K562 (cell line): ENCODE data around the gene CAMSAP2. TPM values are rescaled to one million over a fixed set of nuclear protein-coding genes. Genes with fewer than 3 reads are reported as not detected.

Experiments
- ATAC-seq: fragments of 200-7000 bp; cut with Tn5 transposase; 3 replicates; pipeline ENCODE4 v1.9.1; 2020; ENCODE audit warnings: moderate library complexity
- BruUV-seq: library from RNA; stranded (reverse); fragments of 400-500 nt; replicated peaks from 2 replicates; lab custom pipeline; 2021; lab: Mats Ljungman, UMichigan
- CTCF ChIA-PET: fragments of 300-600 bp; formaldehyde crosslinking; extraction: SDS; loops from one replicate; lab custom pipeline; 2021; ENCODE audit warnings: low intra/inter-chr PET ratio; lab: Yijun Ruan, JAX
- POLR2A ChIA-PET: fragments of 300-600, 350-650 bp; sonication (Branson Sonifier 250); formaldehyde crosslinking; extraction: SDS; loops from one replicate; lab custom pipeline; 2021; ENCODE audit warnings: antibody characterized with exemption, inconsistent platforms; lab: Yijun Ruan, JAX
- DNase-seq, 4 experiments: peaks; one replicate each; pipeline versions ENCODE4 v3.0.0 to v3.0.0-alpha.2; 2011 to 2018; ENCODE audit warnings: low spot score in 3 of 4, mixed read lengths in 3 of 4; ENCODE audit errors: extremely low read depth in 1 of 4
- FAIRE-seq: peaks from 2 replicates; lab custom pipeline; 2011; peaks lifted over from hg19 to GRCh38; lab: Jason Lieb, UNC
- H2AFZ ChIP-seq: 2 replicates; pipeline ENCODE4 v1.6.0; 2011; ENCODE audit warnings: low read depth, low read length, control low read depth, inconsistent platforms
- H3K27ac ChIP-seq: fragments of 200-600 bp; 3 replicates; pipeline ENCODE4 v1.8.0; 2011; ENCODE audit warnings: low read depth, mild to moderate bottlenecking, control low read depth, inconsistent platforms, low read length, moderate library complexity, mixed read lengths; ENCODE audit errors: extremely low read depth
- H3K27me3 ChIP-seq, 2 experiments: fragments of 300-600 bp in 1 of 2; 2 replicates in 1 of 2; 3 replicates in 1 of 2; pipeline versions ENCODE4 v1.6.0 to v1.8.0; 2011; ENCODE audit warnings: inconsistent platforms in 2 of 2, low read length in 2 of 2, mild to moderate bottlenecking in 1 of 2, mixed read lengths in 1 of 2, moderate library complexity in 1 of 2; ENCODE audit not compliant: control insufficient read depth in 2 of 2, insufficient read depth in 2 of 2
- H3K36me3 ChIP-seq: fragments of 300-600 bp; 3 replicates; pipeline ENCODE4 v1.8.0; 2011; ENCODE audit warnings: mild to moderate bottlenecking, low read length, inconsistent platforms; ENCODE audit not compliant: control insufficient read depth, insufficient read depth
- H3K4me1 ChIP-seq, 2 experiments: fragments of 200-600 bp in 1 of 2; replicated peaks in 1 of 2; 2 replicates in 1 of 2; 3 replicates in 1 of 2; pipeline versions ENCODE4 v1.5.1 to v1.8.0; 2011; ENCODE audit warnings: inconsistent platforms in 2 of 2, low read length in 2 of 2, mild to moderate bottlenecking in 1 of 2, mixed read lengths in 1 of 2, moderate library complexity in 1 of 2; ENCODE audit not compliant: control insufficient read depth in 2 of 2, insufficient read depth in 2 of 2
- H3K4me2 ChIP-seq: 2 replicates; pipeline ENCODE4 v1.6.1; 2011; ENCODE audit warnings: low read length, control low read depth, inconsistent platforms, mixed read lengths; ENCODE audit not compliant: insufficient read depth
- H3K4me3 ChIP-seq: fragments of 200-600 bp; sonication (generic), shearing (Covaris generic); 2 replicates; pipeline ENCODE4 v1.5.1; 2016; ENCODE audit warnings: control low read depth, inconsistent platforms
- H3K79me2 ChIP-seq: fragments of 200-600 bp; 3 replicates; pipeline ENCODE4 v1.8.0; 2011; ENCODE audit warnings: low read length, inconsistent platforms; ENCODE audit not compliant: control insufficient read depth, insufficient read depth
- H3K9ac ChIP-seq, 2 experiments: 2 replicates each; pipeline versions ENCODE4 v1.6.0 to v1.6.1; 2011; ENCODE audit warnings: low read depth in 2 of 2, low read length in 2 of 2, control low read depth in 1 of 2, inconsistent platforms in 1 of 2, mild to moderate bottlenecking in 1 of 2, mixed read lengths in 1 of 2; ENCODE audit not compliant: insufficient read depth in 1 of 2
- H3K9me1 ChIP-seq: one replicate; pipeline ENCODE4 v1.6.0; 2011; ENCODE audit warnings: inconsistent platforms, mild to moderate bottlenecking, low read length, moderate library complexity; ENCODE audit not compliant: control insufficient read depth, insufficient read depth
- H3K9me3 ChIP-seq: replicated peaks from 2 replicates; pipeline ENCODE4 v1.5.1; 2011; ENCODE audit warnings: low read depth, low read length, inconsistent platforms; ENCODE audit not compliant: control insufficient read depth, insufficient read depth
- H4K20me1 ChIP-seq: replicated peaks from 2 replicates; pipeline ENCODE4 v1.6.1; 2011; ENCODE audit warnings: low read length, inconsistent platforms, mixed read lengths; ENCODE audit not compliant: control insufficient read depth, insufficient read depth
- CREM ChIP-seq: IDR thresholded peaks from 2 replicates; pipeline ENCODE4 v1.6.1; 2014; ENCODE audit warnings: antibody characterized with exemption, low read depth
- DMBX1 ChIP-seq: fragments of 250-450 bp; sonication (Bioruptor Pico); IDR thresholded peaks from 2 replicates; pipeline ENCODE4 v1.8.0; 2022; ENCODE audit warnings: inconsistent platforms, mild to moderate bottlenecking, moderate library complexity, borderline replicate concordance
- GATA2 ChIP-seq: sonication (generic); formaldehyde crosslinking; IDR thresholded peaks from 2 replicates; pipeline ENCODE4 v1.4.0; 2020; ENCODE audit warnings: mild to moderate bottlenecking, missing genetic modification reagents
- NFYB ChIP-seq: IDR thresholded peaks from 2 replicates; pipeline ENCODE4 v1.6.1; 2011; ENCODE audit warnings: mild to moderate bottlenecking, moderate library complexity; ENCODE audit not compliant: insufficient read length; ENCODE audit errors: extremely low read depth
- PRPF4 ChIP-seq: fragments of 200-400 bp; formaldehyde crosslinking; IDR thresholded peaks from one replicate; pipeline ENCODE4 v1.6.1; 2017; ENCODE audit warnings: low read length, low read depth, mild to moderate bottlenecking; ENCODE audit not compliant: insufficient read depth, poor library complexity, severe bottlenecking
- PURB ChIP-seq: sonication (generic); formaldehyde crosslinking; IDR thresholded peaks from 2 replicates; pipeline ENCODE4 v1.9.0; 2021; ENCODE audit warnings: low read depth, mild to moderate bottlenecking, missing genetic modification reagents
- SMAD3 ChIP-seq: fragments of 450-650 bp; formaldehyde crosslinking; conservative IDR thresholded peaks from 2 replicates; pipeline ENCODE4 v1.4.0; 2020; ENCODE audit warnings: mild to moderate bottlenecking
- SNIP1 ChIP-seq: fragments of 450-650 bp; IDR thresholded peaks from 2 replicates; pipeline ENCODE4 v1.7.1; 2017; ENCODE audit warnings: low read depth, mild to moderate bottlenecking
- ZFP30 ChIP-seq: fragments of 250-450 bp; sonication (Bioruptor Pico); IDR thresholded peaks from 2 replicates; pipeline ENCODE4 v1.8.0; 2022; ENCODE audit warnings: moderate library complexity, mild to moderate bottlenecking, inconsistent platforms, borderline replicate concordance
- ZNF274 ChIP-seq: IDR thresholded peaks from 2 replicates; pipeline ENCODE4 v1.6.1; 2011; ENCODE audit warnings: low read depth, mild to moderate bottlenecking, low read length, moderate library complexity, borderline replicate concordance
- ZNF347 ChIP-seq: fragments of 450-650 bp; formaldehyde crosslinking; IDR thresholded peaks from 2 replicates; pipeline ENCODE4 v1.4.0; 2020; ENCODE audit warnings: low read depth, mild to moderate bottlenecking, moderate library complexity
- ZNF740 ChIP-seq, 3 experiments: fragments of 200-800 bp in 1 of 3; sonication (Bioruptor generic) in 1 of 3; sonication (generic) in 1 of 3; formaldehyde crosslinking in 1 of 3; IDR thresholded peaks; 2 replicates each; pipeline versions ENCODE4 v1.6.1 to v1.8.0; 2016 to 2022; ENCODE audit warnings: mild to moderate bottlenecking in 2 of 3, missing compliant biosample characterization in 2 of 3, missing genetic modification characterization in 2 of 3, missing genetic modification reagents in 1 of 3
- WGBS: fragments of 100-300 bp; shearing (Covaris generic); methylation state at CpG from one replicate; pipeline ENCODE4 v1.1.6; 2016; ENCODE audit warnings: low coverage, mixed read lengths; ENCODE audit not compliant: insufficient coverage; ENCODE audit errors: missing lambda C conversion rate; 5-methylcytosine and 5-hydroxymethylcytosine counted together
- in situ Hi-C: fragments of 300-500 bp; cut with MboI; formaldehyde crosslinking; loops from 4 replicates; pipeline ENCODE4 v1.15.0; 2018; ENCODE audit warnings: inconsistent platforms, mixed read lengths
- intact Hi-C: fragments of 100-400 bp; cut with micrococcal nuclease; formaldehyde crosslinking; loops from 2 replicates; pipeline ENCODE4 v1.14.2; 2022
- polyA plus RNA-seq, 8 experiments: library from polyadenylated mRNA; depleted of rRNA in 4 of 8; stranded (reverse) in 5 of 8; unstranded in 3 of 8; fragments of >200 nt; fragmentation: Nextera tagmentation in 2 of 8; fragmentation: Illumina TruSeq in 1 of 8; extraction: Ambion mirVana in 2 of 8; extraction: Trizol in 1 of 8; gene quantifications; 2 replicates each; pipeline versions ENCODE4 v1.2.1 to v1.2.3, GENCODE V29; 2011 to 2014; ENCODE audit warnings: inconsistent platforms in 1 of 8, missing spikeins in 1 of 8
- total RNA-seq, 7 experiments: library from RNA; depleted of rRNA in 6 of 7; stranded (reverse); fragments of >200 nt in 6 of 7; fragmentation: Illumina TruSeq in 2 of 7; extraction: Trizol in 2 of 7; gene quantifications; 2 replicates each; pipeline versions ENCODE4 v1.2.1 to v1.2.3, GENCODE V29; 2011 to 2021; ENCODE audit warnings: low replicate concordance in 1 of 7
- TF ChIP-seq, protein P1 (sequence below): fragments of 250-450 bp; sonication (Bioruptor Pico); IDR thresholded peaks from 2 replicates; pipeline ENCODE4 v1.8.0; 2021; ENCODE audit warnings: moderate library complexity, mild to moderate bottlenecking, inconsistent platforms

The CAMSAP2 gene
- total and polyA plus RNA-seq, 9 of the 15 experiments (the other 6 are each of a cell fraction or from before 2014, with no cell fraction given) = 1.4 to 7.5 (median 2.7) TPM

DNA sequence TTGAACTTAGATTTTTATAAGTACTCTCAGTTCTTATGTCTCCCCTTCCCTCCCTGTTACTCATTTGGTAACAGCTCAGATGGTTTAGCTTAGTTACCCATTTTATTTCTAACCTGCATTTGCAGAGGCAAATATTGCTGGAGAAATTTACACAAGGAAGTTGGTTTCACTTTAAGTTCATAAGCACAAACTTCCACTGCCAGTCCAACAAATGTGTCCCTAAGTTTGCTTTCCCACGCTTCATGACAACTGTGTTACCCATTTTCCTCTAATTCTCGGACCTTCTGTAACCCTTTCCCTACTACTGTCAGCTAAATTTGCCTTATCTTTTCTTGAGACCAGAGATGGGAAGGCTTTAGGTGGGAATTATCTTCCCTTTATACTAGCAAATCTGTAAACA is 70.2 kb downstream of the CAMSAP2 start:
- DNase-seq = no peak
- FAIRE-seq = no peak
- ATAC-seq = no peak
- Histone ChIP-seq H3K9ac (no peak overlapping the region), H3K9me1 (no peaks in the 10 kb centered on the region), H3K9me3 (no peaks in the 10 kb centered on the region), H3K79me2 (no peaks in the 10 kb centered on the region), H4K20me1 (no peaks in the 10 kb centered on the region), H3K27me3 (no peaks in the 10 kb centered on the region), H3K4me1 (no peaks in the 10 kb centered on the region), H2AFZ (no peak overlapping the region), H3K27ac (no peak overlapping the region), H3K4me2 (no peak overlapping the region), H3K36me3 (no peaks in the 10 kb centered on the region), H3K4me3 (no peak overlapping the region)
- CTCF ChIA-PET = no interaction called here
- no peak for TF ChIP-seq ZNF740 (CRISPR knock-in tag; IDR thresholded peaks at IDR 0.05)
- no peak for TF ChIP-seq ZNF740 (tag; IDR thresholded peaks at IDR 0.05)
- no peak for TF ChIP-seq SNIP1
- no peak for TF ChIP-seq SMAD3
- POLR2A ChIA-PET = interaction anchor here (1.1 to 1.5 kb wide), 4 partner anchors 8 to 188 kb away, joined by 3 read pairs; partner anchors contain the start of gene KIF14
- intact Hi-C loops (no loop called here), in situ Hi-C loops (no loop called here)
- WGBS = 45% methylated on average over 2 of the region's 2 CpGs
- BruUV-seq = no TSS peak

DNA sequence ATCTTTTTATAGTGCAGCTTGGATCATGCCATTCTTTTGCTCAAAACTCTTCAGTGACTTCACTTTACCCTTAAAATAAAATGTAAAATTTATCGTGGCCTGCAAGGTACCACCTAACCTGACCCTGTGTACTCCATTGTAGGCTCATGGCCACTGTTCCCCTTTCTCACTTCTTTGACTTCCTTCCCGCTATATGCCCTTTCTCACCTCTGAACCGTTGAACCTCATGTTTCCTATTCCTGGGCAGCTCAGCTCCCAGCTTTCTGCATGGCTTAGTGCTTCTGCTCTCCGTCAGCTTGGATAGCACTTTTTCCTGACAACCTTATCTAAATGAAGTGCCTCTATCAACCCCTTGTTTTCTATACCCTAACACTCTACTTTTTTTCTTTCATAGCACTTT is 73.0 kb downstream of the CAMSAP2 start:
- 56% methylated on average over 4 of the region's 4 CpGs for WGBS
- FAIRE-seq (no peak), ATAC-seq (no peak), DNase-seq (no peak)
- POLR2A ChIA-PET = interaction anchor here (1.8 kb wide), 1 partner anchor 11 kb away, joined by 4 read pairs; no protein-coding TSS in a partner anchor
- CTCF ChIA-PET = no interaction called here
- H3K27me3 ChIP-seq = no peaks in the 10 kb centered on the region
- no peak overlapping the region for H3K27ac ChIP-seq
- no peak overlapping the region for H3K4me3 ChIP-seq
- H4K20me1 ChIP-seq = no peaks in the 10 kb centered on the region
- H3K4me2 ChIP-seq = no peak overlapping the region
- H3K36me3 ChIP-seq = no peaks in the 10 kb centered on the region
- BruUV-seq = no TSS peak
- no peak for TF ChIP-seq PURB (CRISPR knock-in tag)
- no peak for TF ChIP-seq GATA2
- no peak for TF ChIP-seq CREM
- no peak for TF ChIP-seq ZNF274
- TF ChIP-seq PRPF4 = no peak
- TF ChIP-seq DMBX1 = no peak
- no peak for TF ChIP-seq ZNF347 (CRISPR knock-in tag)
- no peak for TF ChIP-seq NFYB
- TF ChIP-seq, protein P1, sequence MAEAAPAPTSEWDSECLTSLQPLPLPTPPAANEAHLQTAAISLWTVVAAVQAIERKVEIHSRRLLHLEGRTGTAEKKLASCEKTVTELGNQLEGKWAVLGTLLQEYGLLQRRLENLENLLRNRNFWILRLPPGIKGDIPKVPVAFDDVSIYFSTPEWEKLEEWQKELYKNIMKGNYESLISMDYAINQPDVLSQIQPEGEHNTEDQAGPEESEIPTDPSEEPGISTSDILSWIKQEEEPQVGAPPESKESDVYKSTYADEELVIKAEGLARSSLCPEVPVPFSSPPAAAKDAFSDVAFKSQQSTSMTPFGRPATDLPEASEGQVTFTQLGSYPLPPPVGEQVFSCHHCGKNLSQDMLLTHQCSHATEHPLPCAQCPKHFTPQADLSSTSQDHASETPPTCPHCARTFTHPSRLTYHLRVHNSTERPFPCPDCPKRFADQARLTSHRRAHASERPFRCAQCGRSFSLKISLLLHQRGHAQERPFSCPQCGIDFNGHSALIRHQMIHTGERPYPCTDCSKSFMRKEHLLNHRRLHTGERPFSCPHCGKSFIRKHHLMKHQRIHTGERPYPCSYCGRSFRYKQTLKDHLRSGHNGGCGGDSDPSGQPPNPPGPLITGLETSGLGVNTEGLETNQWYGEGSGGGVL (CRISPR knock-in tag) = no peak
- TF ChIP-seq ZFP30 = no peak
- no peaks in the 10 kb centered on the region for H3K9me1 ChIP-seq
- H2AFZ ChIP-seq = no peak overlapping the region
- H3K9me3 ChIP-seq = no peaks in the 10 kb centered on the region
- H3K9ac ChIP-seq = no peak overlapping the region
- intact Hi-C loops = no loop called here
- no peaks in the 10 kb centered on the region for H3K4me1 ChIP-seq
- H3K79me2 ChIP-seq = no peaks in the 10 kb centered on the region
- in situ Hi-C loops = no loop called here
